NK-92 treated with Interleukin-12 subunit alpha and Interleukin-12 subunit beta, amount 100 ng/mL, for 24 hours (cell line): ENCODE data around the gene TMEM72.

Source experiments
- DNase-seq: peaks from one replicate; lab custom pipeline; 2025; lab: John Stamatoyannopoulos, UW

Gene TMEM72

GRCh38 chr10:44968091-44968490 is 57.0 kb downstream of the TMEM72 start:
- DNase-seq = peak; percentile 57

DNA sequence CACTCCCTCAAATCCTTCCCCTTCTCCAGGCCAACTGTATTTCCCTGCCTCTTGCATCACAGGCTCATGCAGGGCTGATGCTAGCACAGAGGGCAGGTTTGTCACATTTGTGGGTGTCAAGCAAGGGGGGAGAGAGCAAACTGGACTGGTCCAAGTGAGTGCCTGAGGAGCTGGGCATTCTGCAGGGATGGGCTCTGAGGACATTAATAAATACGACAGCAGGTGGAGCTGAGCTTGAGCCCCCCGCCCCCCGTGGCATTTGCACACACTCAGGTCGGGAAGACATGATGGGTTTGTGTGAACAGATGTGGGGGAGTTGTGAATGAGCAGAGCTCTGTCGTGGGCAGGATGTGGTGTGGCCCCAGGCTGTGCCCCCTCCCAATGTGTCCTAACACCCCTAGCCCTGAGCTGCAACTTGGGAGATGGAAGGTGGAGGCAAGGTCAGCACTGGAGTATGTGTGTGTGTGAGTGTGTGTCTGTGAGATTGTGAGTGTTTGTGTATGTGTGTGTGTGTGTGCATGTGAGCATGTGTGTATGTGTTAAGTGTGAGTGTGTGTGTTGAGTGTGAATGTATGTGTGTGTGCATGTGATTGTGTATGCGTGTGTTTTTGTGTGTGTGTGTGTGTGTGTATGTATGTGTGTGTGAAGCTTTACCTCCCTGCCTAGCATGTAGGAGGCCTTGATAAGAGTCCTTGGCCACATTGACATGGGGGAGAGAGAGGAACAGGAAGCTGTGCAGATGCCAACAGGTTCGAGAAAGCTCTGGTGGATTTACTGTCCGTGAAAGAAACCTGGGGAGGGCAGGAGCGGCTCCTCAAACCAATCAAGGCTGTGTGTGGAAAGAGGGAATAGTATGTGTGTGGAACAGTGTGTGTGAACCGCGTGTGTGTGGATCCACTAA is 57.6 kb downstream of the TMEM72 start:
- DNase-seq = peak; percentile 77

DNA sequence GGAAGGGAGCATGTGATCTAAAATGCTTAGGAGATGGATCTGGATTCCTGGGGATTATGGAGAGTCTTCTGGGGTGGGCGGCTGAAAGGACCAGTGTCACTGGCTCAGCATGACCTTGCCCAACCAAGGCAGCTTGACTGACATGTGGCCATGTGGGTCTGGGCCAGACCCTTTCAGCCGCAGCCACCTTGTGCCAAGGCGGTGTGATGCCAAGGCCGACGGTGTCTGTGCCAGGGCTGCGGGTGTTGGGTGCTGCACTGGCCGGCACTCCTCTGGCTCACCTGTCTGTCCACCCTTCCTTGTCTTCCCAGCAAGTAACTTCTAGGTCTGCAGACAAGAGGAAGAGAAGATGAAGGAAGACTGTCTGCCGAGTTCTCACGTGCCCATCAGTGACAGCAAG is 58.7 kb downstream of the TMEM72 start:
- no peak for DNase-seq

DNA sequence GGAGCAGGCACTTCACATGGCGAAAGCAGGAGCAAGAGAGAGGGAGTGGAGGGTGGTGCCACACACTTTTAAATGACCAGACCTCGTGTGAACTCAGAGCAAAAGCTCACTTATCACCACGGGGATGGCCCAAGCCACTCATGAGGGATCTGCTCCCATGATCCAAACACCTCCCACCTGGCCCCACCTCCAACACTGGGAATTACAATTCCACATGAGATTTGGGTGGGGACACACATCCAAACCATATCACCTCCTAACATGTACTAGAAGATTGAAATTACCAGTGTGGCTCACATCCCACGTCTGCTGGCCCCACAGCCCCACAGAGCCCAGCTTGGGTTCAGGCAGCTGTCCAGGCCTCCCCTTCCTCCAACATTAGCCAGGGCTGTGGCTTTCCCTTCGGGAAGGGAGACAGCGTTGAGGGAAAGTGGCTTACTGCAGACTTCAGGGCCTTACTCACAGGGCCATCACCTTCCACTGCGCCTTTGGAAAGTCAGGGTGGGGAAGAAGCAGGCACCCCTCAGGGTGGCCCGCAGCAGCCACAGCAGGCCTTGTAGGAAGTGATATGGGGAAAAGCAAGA is 59.8 kb downstream of the TMEM72 start:
- DNase-seq = no peak

GRCh38 chr10:44971434-44971833 is 60.3 kb downstream of the TMEM72 start:
- no peak for DNase-seq

DNA sequence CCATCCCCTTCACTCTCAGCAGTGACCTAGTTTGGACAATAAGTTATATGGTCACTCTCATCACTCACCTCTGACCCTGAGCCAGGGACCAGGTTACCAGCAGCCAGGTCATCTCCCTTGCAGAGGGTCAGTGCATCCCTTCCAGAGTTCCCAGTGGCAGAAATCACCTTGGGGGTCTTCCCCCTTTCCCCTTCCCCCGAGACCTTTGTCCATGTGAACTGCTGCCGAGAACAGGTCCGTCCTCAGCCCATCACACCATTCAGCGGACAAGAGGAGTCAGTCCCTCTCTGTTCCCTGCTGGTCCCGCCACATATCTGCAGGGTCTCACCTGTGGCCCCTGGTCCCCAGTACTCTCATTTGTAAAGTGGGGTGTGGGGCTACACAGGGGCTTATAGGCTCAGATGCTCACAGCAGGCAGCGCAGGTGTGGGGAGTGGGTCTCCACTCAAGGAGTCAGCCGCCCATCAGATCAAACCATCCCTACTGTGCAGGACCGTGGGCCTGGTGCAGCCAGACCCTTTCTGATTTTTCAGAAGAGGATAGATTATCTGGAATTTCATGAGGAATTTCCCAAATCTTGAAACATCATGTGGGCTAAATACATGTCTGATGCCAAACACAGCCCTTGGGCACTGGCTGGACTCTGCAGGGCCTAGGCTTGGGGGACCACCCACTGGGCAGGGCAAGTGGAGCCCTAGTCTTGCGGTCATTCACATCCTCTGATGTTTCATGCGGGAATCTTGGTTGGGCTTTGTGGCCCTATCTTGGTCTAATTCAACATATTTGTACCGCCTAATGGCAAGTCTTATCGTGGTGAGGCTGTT is 61.0 kb downstream of the TMEM72 start:
- DNase-seq = no peak

DNA sequence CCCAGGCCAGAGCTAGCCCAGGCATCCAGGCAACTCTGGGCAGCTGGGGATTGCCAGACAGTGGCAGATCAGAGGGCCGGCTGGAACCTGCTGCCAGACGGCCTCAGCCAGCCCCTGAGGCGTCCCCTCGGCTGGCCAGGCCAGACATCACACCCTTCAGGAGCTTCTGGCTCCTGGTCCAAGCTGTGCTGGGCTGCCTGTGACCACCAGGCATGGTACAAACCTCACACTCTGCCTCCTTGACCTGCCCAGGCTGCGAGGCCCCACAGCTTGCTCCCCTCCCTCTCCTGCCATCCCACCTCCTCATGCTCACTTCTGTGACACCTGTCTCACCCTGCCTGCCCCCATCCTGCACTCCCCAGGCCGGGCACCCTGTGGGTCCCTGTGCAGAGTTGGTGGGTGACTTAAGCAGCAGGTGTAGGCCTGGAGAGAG is 61.8 kb downstream of the TMEM72 start:
- DNase-seq = no peak

DNA sequence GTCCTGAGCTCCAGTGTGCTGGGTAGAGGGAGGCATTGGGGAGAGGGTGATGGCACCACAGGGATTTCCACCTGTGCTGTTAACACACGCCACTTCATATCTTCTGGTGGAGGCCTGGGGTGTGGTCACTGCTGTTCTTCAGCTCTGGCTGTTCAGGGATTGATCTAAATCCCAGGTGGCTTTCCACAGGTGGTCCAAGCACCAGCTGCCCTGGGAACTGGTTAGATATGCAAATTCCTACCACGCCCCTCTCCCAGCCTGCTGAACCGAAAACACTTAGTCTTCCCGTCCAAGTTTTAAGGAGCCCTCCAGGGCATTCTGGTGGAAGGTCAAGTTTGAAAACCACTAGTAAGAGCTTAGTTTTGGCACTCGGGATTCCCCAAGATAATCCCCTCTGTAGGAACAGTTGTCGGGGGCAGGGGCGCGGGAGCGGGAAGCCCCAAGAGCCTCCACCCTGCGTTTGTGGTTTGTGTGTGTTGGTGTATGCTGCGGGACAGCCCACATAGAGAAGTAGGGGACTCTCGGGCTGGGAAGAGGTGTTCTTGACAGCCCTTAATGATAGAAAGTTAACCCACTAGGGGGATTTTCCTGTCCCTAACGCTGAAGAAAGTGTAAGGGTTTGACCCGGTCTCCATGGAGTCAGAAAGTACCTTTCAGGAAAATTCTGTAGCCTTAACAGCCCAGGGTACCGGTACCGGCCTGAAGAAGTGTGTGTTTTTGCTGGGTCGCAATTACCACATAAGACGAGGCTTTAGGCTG is 62.4 kb downstream of the TMEM72 start:
- DNase-seq = no peak

DNA sequence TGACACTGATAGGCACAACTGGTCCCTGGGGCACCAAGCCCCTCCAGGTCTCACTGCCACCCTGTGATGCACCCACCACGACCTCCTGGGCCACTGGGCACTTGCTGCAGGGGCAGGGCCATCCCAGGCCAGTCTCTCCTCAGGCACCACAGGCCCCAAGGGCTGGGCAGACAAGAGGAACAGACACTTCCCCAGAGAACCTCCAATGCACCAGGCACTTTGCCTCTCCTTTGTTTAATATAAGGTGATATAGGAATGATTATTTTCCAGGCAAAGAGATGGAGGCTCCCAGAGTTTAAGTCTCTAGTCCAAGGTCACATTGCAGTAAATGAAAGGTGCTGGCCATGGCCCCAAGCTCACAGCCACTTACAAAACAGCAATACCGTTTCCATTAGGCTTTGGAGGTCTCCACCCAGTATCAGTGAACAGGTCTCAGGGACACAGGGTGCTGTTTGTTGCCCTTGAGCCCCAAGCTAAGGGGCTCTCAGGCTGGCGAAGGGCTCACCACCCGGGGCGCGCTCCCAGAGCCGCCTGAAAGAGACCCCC is 63.0 kb downstream of the TMEM72 start:
- no peak for DNase-seq

DNA sequence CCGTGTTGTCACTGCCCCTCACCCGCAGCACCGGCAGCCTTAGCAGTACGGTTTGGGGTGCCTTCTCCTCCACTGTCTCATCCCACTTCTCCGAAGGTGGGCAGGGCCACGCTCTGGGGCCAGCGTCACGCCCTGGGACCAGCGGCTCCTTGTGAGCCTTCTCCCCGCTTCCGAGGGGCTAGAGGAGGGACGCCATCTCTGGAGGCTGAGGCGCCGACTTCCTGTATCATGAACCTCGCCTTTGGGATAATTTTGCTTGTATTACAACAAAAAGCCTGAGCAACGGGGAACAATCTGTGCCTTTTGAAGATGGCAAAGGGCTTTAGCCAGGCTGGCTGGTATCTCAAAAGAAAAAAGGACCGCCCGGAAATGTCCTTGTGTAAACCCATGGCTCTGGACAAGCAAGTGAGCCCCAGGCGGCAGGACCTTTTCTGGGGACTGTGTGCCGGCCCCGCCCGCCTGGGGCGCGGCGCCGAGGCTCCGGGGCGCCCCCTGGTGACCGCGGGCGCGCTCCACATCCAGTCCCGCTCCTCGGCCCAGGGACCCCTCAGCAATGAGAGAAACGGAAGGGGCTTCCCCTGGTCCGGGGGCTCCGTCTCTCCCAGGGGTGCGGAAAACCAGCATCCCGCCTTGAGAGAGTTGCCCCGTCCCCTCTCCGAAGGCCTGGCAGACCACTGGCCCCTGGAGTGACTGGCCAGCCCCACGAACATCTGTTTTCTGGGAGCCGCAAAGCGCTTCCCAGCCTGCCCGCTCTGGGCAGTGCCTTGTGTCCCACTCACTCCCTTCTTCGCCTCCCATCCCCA is 63.7 kb downstream of the TMEM72 start:
- DNase-seq = peak; percentile 43

GRCh38 chr10:44975431-44976331 is 64.5 kb downstream of the TMEM72 start:
- DNase-seq = no peak

- no peak for DNase-seq
These were observed 65.4 kb downstream of the TMEM72 start for GRCh38 chr10:44976352-44977198.

- DNase-seq = no peak
These were observed 66.4 kb downstream of the TMEM72 start for GRCh38 chr10:44977287-44978212.

GRCh38 chr10:44978213-44978569 is 67.1 kb downstream of the TMEM72 start:
- DNase-seq = no peak

GRCh38 chr10:44978570-44979280 is 67.6 kb downstream of the TMEM72 start, which contains the start of gene DEPP1:
Gene DEPP1, minus strand, starts transcription at chr10:44978809. Its CDS starts 779 bp downstream, at chr10:44978030.
- DNase-seq = no peak

GRCh38 chr10:44979281-44980191 is 68.4 kb downstream of the TMEM72 start:
- no peak for DNase-seq
